Measurements from ENCODE around the gene UBL5. TPM values are rescaled to one million over a fixed set of nuclear protein-coding genes. Genes with fewer than 3 reads are reported as not detected.

UBL5 gene
- total RNA-seq, 1 experiment from 2014 or later, result 302 TPM

DNA sequence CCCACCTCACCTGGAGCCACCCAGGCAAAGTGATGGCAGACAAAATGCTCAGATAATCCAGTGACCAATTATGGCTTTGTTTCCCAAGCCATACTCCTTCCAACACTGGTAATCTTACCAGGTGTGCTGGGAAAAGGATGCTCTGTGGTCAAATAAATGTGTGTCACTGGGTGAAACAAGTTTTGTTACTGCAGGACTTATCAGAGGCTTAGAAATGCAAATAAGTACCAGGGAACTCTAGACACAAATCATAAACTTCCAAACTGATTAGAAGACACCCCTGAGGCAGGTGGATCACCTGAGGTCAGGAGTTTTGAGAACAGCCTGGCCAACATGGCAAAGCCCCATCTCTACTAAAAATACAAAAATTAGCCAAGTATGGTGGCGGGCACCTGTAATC lies 33.8 kb downstream of the UBL5 start:
- no peak for TF ChIP-seq CTCF (IDR thresholded peaks at IDR 0.05; ENCODE audit: unreplicated experiment)
- no peak for DNase-seq (ENCODE audit: unreplicated experiment)
- BruUV-seq (replicated peaks), result no TSS peak
- no peaks in the 10 kb centered on the region for H3K36me3 Mint-ChIP-seq (ENCODE audit: insufficient read depth, unreplicated experiment)
- H3K9me3 Mint-ChIP-seq (ENCODE audit: unreplicated experiment), result no peaks in the 10 kb centered on the region
- peaks cover 50% of the 10 kb centered on the region for H3K27me3 Mint-ChIP-seq (ENCODE audit: insufficient read depth, unreplicated experiment)
- no peak overlapping the region for H3K27ac Mint-ChIP-seq (ENCODE audit: low read depth, unreplicated experiment)
- intact Hi-C loops (cut with micrococcal nuclease), result no loop called here
- no peaks in the 10 kb centered on the region for H3K4me1 Mint-ChIP-seq (ENCODE audit: insufficient read depth, unreplicated experiment)
- CTCF ChIA-PET, result no interaction called here
- H3K4me3 Mint-ChIP-seq (ENCODE audit: unreplicated experiment), result no peak overlapping the region
- POLR2A ChIA-PET, result no interaction called here

GRCh38 chr19:9862938-9863337 lies 35.2 kb downstream of the UBL5 start:
- intact Hi-C loops (cut with micrococcal nuclease), result no loop called here
- Mint-ChIP-seq H3K27ac (ENCODE audit: low read depth, unreplicated experiment) (no peak overlapping the region), H3K27me3 (ENCODE audit: insufficient read depth, unreplicated experiment) (peaks cover 62% of the 10 kb centered on the region), H3K36me3 (ENCODE audit: insufficient read depth, unreplicated experiment) (no peaks in the 10 kb centered on the region), H3K4me3 (ENCODE audit: unreplicated experiment) (no peak overlapping the region), H3K9me3 (ENCODE audit: unreplicated experiment) (no peaks in the 10 kb centered on the region), H3K4me1 (ENCODE audit: insufficient read depth, unreplicated experiment) (no peaks in the 10 kb centered on the region)
- no peak for TF ChIP-seq CTCF (IDR thresholded peaks at IDR 0.05; ENCODE audit: unreplicated experiment)
- CTCF ChIA-PET, result no interaction called here
- BruUV-seq (replicated peaks), result no TSS peak
- POLR2A ChIA-PET, result no interaction called here
- no peak for DNase-seq (ENCODE audit: unreplicated experiment)

DNA sequence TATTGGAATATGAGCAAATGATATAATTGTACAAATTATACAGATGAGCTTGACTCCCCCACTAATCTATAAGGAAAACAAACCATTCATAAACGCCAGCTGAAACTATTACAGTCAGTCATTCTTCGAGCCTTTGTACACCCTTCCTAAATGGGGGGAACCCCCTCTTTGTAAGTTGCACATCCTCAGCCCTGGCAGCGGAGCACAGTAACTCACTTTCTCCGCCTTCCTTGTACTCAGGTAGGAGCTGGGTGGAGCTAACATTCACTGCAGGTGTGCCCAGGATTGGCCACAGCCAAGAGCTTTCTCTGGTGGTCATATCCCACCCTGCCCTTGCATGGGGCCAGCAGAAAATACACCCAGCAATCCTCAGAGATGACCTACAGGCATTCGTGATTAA lies 36.0 kb downstream of the UBL5 start:
- no peak for TF ChIP-seq CTCF (IDR thresholded peaks at IDR 0.05; ENCODE audit: unreplicated experiment)
- no peaks in the 10 kb centered on the region for H3K36me3 Mint-ChIP-seq (ENCODE audit: insufficient read depth, unreplicated experiment)
- H3K4me1 Mint-ChIP-seq (ENCODE audit: insufficient read depth, unreplicated experiment), result no peaks in the 10 kb centered on the region
- BruUV-seq (replicated peaks), result no TSS peak
- H3K27me3 Mint-ChIP-seq (ENCODE audit: insufficient read depth, unreplicated experiment), result peaks cover 62% of the 10 kb centered on the region
- intact Hi-C loops (cut with micrococcal nuclease), result no loop called here
- no peak for DNase-seq (ENCODE audit: unreplicated experiment)
- H3K4me3 Mint-ChIP-seq (ENCODE audit: unreplicated experiment), result no peak overlapping the region
- CTCF ChIA-PET, result interaction anchor here (0.6 to 1.6 kb wide), 2 partner anchors 16 to 1625 kb away, joined by 3 read pairs; no protein-coding TSS in a partner anchor
- POLR2A ChIA-PET, result no interaction called here
- H3K27ac Mint-ChIP-seq (ENCODE audit: low read depth, unreplicated experiment), result no peak overlapping the region
- no peaks in the 10 kb centered on the region for H3K9me3 Mint-ChIP-seq (ENCODE audit: unreplicated experiment)

DNA sequence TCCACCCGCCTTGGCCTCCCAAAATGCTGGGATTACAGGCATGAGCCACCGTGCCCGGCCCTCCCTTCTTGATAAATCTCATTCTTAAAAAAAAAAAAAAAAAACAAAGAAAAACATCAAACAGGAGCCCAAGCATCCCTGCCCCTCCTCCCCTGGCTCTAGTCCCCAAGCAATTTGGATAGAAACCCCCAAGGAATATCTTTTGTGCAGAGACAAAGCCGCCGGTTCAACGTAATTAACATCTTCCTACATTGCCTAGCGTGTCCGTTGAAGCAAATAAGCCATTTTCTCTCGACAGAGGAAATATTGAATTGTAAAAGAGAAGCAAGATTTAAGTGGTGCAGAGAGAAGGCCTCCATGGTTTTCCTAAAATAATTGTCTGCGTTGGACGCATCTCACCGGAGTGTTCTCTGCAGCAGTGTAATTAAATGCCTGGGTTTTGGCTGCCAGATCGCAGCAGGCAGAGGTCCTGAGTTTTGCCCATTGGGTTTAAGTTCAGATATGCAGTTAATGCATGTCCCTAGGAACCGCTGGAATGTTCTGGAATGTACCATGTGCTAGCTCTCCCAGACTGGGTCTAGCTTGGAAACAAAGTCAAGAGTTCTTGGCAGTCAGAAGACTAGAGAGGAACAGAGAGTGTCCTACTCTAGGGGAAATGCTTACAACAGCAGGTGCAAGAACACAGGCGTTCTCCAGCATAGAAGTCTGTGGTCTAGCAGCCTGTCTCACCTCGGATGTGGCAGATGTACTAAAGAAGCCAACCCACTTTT lies 38.2 kb downstream of the UBL5 start:
- H3K27me3 Mint-ChIP-seq (ENCODE audit: insufficient read depth, unreplicated experiment), result peaks cover 62% of the 10 kb centered on the region
- intact Hi-C loops (cut with micrococcal nuclease), result no loop called here
- DNase-seq (ENCODE audit: unreplicated experiment), result no peak
- TF ChIP-seq CTCF (IDR thresholded peaks at IDR 0.05; ENCODE audit: unreplicated experiment), result no peak
- ChIA-PET POLR2A (no interaction called here), CTCF (interaction anchor here (0.6 to 1.6 kb wide), 2 partner anchors 19 to 52 kb away, joined by 3 to 6 read pairs; no protein-coding TSS in a partner anchor)
- no peaks in the 10 kb centered on the region for H3K36me3 Mint-ChIP-seq (ENCODE audit: insufficient read depth, unreplicated experiment)
- no peak overlapping the region for H3K4me3 Mint-ChIP-seq (ENCODE audit: unreplicated experiment)
- BruUV-seq (replicated peaks), result no TSS peak
- H3K4me1 Mint-ChIP-seq (ENCODE audit: insufficient read depth, unreplicated experiment), result no peaks in the 10 kb centered on the region
- no peaks in the 10 kb centered on the region for H3K9me3 Mint-ChIP-seq (ENCODE audit: unreplicated experiment)
- H3K27ac Mint-ChIP-seq (ENCODE audit: low read depth, unreplicated experiment), result no peak overlapping the region

Measured in MCF 10A (cell line).